CD4-positive, alpha-beta T cell treated with Interleukin-21 for 1 hour (primary cell): ENCODE results near the gene ACTR6.

Experiments used
- DNase-seq: peaks from one replicate; pipeline ENCODE4 v3.0.0-alpha.2; 2020

ACTR6 gene

DNA sequence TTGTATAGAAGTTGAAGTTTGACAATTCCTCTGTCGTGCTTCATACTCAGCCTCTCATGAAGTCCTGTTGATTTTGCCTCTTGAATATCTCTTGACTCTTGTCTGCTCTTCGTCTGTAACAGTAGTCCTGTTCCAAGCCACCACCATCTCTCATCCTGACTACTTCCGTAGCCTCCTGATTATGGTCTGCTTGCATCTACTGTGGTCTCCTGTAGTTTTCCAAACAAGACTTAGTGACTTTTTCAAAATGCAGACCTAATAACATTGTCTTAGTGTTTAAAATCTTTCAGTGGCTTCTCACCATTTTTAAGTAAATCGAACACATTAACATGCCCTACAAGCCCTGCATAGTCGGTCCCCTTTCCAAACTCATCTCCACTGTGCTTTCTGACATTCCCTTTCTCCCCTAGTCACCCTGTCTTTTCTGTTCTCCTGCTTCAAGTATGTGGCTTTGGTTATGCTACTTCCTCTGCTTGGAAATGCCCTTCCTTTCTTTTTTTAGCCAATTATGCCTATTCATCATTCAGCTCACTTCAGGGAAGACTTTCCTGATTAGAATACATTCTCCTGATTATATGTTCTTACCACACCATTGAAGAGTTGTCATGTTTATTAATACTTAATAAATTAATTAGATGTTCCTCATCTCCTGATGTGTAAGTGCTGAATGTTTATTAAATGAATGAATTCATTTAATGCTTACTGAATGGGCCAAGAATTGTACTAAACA is 68.4 kb downstream of the ACTR6 start:
- no peak for DNase-seq

- DNase-seq = no peak
Measured at GRCh38 chr12:100273782-100274181, 73.2 kb downstream of the ACTR6 start.
